Glomerular endothelial cell (primary cell): Measurements from ENCODE around the gene WDFY2. TPM values are rescaled to one million over a fixed set of nuclear protein-coding genes. Genes with fewer than 3 reads are reported as not detected.
"Not testable (repeated sequence)": the region's sequence is repeated elsewhere in the genome, so short reads cannot be mapped to it uniquely, and the experiment has no call there.

Source experiments
- DNase-seq: peaks from one replicate; pipeline ENCODE4 v3.0.0-alpha.2; 2011; ENCODE audit warnings: low read depth, low spot score; ENCODE audit errors: extremely low read depth
- total RNA-seq: library from RNA; depleted of rRNA; stranded (reverse); fragments of >200 nt; gene quantifications from 2 replicates; pipeline ENCODE4 v1.2.3, GENCODE V29; 2015

The WDFY2 gene
- total RNA-seq, 1 donor from 2014 or later, result 4.9 TPM

DNA sequence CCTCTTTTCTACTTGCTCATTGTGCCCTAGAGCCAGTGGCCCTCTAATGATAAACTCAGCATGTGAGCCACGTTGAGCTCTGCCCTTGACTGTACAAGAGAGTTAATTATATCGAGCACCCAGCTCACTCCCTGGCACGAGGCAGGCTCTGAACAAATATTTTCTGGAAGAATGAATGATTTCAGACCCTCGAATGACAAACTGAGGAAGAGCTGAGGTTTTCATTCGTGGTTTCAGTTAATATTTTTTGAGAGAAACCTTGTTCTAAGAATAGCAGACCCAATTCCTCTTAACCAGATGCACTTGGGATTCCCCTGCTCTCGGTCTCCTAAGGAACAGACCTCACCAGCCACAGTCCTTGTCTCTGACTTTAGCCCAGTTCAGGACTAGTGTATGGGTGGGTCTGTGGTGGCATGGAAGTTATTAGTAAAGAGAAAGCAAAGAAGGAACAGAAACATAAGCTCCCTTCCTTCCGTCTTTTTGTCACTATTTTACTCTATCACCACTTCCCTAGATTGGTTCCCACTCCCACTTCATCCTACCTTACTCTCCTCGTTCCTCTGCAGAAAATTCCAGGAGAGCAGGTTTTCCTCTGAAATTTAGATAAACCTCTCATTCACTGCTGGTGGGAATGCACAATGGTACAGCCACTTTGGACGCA, 22.1 kb upstream of the WDFY2 start:
- DNase-seq, result no peak

DNA sequence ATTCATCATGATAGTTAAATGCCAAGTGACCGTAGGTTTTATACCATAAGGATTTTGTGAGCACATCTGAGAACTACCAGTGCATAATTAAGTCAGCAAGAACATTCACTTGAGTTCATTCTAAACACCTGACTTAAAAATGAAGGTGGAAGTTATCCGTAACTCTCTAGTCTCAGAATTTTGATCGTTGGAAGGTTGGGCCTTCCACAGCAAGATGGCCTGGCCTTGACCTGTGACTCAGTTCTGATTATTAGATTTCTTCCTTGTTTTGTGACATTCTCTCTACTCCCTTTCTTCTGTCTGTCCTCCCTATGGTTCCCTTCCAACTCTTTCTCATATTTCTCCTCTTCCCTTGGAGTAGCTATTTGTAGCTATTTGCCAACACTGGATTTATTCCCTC, 20.0 kb upstream of the WDFY2 start:
- no peak for DNase-seq

GRCh38 chr13:51564671-51565070, 19.6 kb upstream of the WDFY2 start:
- no peak for DNase-seq

GRCh38 chr13:51569001-51569400, 15.3 kb upstream of the WDFY2 start:
- not testable (repeated sequence) for DNase-seq

GRCh38 chr13:51576754-51577153, 7.5 kb upstream of the WDFY2 start:
- no peak for DNase-seq

GRCh38 chr13:51577690-51578089, 6.6 kb upstream of the WDFY2 start:
- no peak for DNase-seq

DNA sequence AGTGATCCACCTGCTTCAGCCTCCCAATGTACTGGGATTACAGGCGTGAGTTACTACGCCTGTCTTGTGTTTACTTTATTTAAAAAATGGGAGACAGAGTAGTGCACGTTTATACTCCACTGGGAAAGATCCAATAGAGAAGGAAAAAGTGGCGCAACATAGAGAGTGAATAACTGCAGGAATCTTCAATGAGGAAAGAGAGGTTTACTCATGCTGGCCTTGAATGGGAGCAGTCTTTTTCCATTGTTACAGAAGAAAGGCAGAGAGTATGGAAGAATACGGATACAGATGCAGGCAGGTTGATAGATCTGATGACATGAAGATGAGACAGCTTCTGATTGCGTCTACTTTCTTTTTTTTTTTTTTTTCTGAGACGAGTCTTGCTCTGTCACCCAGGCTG, 4.6 kb upstream of the WDFY2 start:
- no peak for DNase-seq

DNA sequence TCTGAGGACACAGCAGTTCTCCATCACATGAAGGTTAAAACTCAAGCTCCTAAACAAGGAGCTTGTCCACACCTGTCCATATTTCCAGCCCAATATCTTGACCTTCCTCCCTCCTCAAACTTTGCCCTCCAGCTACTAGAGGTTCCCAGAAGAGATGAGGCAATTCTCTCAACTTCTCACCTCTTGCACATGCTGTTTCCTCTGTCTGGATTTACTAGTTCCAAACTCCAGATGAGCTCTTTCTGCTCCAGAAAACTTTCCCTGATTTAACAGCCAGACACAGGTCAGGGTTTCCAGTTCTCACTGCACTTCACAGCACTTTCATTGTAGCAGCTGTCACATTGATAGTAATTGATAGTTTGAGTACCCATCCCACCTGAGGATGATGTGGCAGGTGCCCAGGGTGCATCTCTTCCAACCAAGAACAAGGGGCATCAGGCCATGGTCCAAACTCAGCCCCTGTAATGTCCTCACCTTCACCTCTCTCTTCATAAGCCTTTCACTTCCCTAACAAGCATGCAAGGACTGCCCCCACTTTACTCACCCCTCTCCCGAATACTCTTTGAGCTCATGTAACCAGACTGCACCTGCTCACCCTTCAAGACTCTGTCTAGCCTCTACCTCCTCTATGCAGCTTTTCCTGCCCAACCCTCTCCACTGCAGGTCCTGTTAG, 3.0 kb upstream of the WDFY2 start:
- no peak for DNase-seq

GRCh38 chr13:51583469-51583874, 790 bp upstream of the WDFY2 start:
- DNase-seq, result no peak

GRCh38 chr13:51584731-51585672, 740 bp downstream of the WDFY2 start:
- DNase-seq, result no peak

GRCh38 chr13:51585696-51586095, 1.4 kb downstream of the WDFY2 start:
- DNase-seq, result no peak

- DNase-seq, result no peak
Observed at GRCh38 chr13:51587372-51587771, 3.1 kb downstream of the WDFY2 start.

- no peak for DNase-seq
Observed at GRCh38 chr13:51588406-51588949, 4.2 kb downstream of the WDFY2 start.

DNA sequence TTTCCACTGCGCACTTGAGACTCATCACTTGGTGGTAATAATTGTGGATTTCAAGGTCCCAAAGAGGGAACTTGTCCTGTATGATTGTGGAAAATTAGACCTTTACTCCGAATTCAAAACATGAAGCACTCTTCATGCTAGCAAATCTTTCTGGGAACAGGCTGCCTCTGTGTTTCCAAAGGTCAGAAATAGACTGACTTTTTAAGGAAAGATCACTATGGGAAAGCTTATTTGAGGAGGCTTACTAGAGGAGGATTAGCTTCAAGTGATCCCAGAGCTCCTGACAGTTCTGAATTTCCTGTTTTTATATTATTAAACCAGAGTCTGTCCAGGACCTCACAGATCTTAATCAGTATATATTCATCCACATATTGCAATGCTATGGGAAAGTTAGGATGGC, 5.5 kb downstream of the WDFY2 start:
- no peak for DNase-seq

DNA sequence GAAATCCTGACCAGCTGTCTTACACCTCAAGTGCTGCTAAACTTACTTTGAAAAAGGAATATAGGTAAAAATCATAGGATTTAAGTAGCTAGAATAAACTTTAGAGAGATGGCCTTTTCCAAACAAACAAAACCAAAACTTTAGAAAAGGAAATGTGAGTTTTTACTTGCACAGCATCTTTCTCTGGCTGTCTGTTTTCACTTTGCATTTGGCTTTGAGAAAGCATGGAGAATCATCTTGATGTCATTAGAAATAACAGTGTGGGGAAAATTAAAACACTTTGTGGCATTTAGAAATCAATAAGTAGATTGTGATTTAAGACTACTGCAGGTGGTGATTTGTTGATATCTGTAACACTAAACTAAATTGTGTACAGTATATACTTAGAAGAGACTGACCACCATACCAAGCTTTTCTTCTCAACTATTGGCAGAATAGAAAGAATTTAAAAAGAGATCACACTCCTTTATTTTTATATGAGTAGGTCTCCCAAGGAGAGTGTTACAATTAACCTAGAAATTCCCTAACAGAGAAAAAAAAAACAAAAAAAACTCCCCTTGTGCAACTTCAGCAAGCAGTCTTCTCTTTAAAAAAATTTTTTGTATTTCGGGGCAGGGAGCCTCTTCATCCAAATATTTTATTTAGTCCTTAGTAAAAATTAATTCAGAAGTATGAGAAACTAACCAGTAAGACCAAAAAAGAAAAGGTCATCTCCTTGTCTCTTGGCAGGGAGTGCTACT, 6.1 kb downstream of the WDFY2 start:
- DNase-seq, result no peak

DNA sequence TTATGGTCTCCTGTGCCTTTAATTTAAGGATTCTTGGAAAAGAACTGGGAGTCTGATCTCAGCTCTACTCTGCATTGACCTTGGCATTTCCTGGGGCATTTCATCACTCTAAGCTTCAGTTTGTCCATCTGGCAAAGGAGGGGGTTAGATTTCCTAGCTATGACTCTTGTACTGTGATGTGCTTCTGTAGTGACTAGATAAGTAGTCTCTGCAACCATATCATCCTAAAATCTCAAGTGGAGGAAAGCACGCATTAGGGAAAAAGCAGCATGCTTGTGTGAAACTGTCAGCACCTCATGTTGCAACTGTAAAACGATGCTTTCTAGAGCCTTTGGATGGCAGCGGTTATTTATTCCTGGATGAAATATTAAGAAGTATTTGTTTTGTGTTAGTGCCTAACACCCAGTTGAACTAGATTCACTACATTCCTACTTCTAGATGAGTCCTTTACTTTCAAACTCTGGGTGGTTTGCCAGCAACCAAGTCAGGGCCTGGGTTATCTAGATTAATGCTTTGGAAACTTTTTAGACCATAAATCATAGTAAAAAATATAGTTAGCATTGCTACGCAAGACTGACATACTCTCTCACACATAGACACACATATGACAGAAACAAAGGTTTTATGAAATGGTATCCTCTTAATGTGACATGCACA, 6.8 kb downstream of the WDFY2 start:
- DNase-seq, result no peak

DNA sequence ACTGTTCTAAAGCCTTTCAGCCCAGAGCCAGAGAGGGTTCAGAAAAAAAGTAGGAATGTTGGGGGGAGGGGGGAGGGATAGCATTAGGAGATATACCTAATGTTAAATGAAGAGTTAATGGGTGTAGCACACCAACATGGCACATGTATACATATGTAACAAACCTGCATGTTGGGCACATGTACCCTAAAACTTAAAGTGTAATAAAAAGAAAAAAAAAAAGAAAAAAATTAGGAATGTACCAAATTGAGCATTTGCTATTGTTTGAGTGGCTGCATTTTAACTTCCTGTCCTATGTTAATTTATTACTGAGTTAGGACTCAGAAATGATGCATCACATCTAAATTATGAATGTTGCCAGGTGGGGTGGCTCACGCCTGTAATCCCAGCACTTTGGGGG, 7.7 kb downstream of the WDFY2 start:
- DNase-seq, result not testable (repeated sequence)

GRCh38 chr13:51594432-51594831, 10.2 kb downstream of the WDFY2 start:
- no peak for DNase-seq

DNA sequence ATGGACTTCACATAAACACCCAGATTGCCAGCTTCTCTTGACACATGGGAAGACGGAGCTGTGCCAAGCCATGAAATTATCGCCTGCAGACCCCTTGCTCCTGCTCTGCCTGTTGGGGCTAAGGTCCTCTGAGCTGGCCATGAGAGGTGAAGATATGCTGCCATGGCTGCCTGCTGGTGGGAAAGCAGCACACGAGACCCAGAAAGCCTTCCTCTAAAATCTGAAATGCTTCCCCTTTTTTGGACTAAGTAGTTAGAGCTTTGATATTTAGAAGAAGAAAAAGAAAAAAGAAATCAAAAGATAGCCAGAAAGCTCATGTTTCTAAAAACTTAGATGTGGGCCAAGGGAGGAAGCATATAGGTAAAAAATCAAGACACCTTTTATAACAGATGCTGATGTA, 11.2 kb downstream of the WDFY2 start:
- no peak for DNase-seq

- no peak for DNase-seq
Observed at GRCh38 chr13:51596541-51596940, 12.3 kb downstream of the WDFY2 start.
